Measurements from ENCODE around the gene BNIPL. TPM values are rescaled to one million over a fixed set of nuclear protein-coding genes. Genes with fewer than 3 reads are reported as not detected.

BNIPL gene
- total and polyA plus RNA-seq, 2 of the 8 experiments (the other 6 are each of a cell fraction or from before 2014, with no cell fraction given), result 2.4 to 3.3 TPM

DNA sequence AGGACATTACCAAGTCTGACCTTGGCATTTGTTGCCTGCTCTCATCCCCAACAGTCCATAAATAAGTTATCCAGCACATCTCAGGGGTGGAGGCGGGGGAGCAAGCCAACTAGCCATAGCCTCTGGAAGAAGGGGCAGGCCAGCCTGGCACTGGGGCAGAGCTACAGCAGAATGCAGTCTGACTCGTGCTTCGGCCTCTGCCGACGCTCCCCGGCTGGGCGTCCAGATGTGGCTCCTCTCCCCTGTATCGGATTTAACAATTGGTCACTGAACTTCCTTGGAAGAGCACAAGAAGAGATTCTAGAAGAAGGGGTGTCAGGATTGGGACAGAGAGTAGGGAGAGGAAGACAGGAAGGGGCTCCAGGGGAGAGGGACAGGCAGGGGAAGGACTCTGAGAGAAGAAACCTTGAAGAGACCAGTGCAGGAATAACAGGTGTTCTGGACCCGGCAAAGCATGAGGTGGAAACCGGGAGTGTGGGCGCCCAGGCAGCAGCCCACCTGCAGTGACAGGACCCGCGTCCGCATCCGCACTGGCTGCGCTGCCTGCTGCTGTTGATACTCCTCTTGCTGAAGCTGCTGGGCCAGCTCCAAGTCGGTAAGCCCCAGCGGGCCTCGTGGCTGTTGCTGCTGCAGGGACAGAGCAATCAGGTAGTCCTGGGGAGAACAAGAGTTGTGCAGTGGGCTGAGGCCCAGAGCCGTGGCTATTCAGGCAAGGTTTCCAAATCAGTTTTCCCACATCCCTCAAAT is 39.1 kb upstream of the BNIPL start:
- H2BK120ac ChIP-seq (replicated peaks; ENCODE audit: low read depth, low read length), result no peak overlapping the region
- H2AFZ ChIP-seq (ENCODE audit: low read length), result no peak overlapping the region
- H3K18ac ChIP-seq (ENCODE audit: extremely low read depth, low read length), result no peak overlapping the region
- no peak overlapping the region for H3K23ac ChIP-seq (ENCODE audit: insufficient read length)
- no peak overlapping the region for H4K8ac ChIP-seq (ENCODE audit: extremely low read depth, insufficient read depth, low read length)
- H2BK5ac ChIP-seq (ENCODE audit: low read depth, low read length), result no peak overlapping the region
- FAIRE-seq, result no peak
- no peaks in the 10 kb centered on the region for H3K23me2 ChIP-seq (ENCODE audit: low read depth, low read length)
- H3K79me2 ChIP-seq (ENCODE audit: control insufficient read depth in 1 of 2, insufficient read depth in 2 of 2, low read length in 2 of 2), result no peaks in the 10 kb centered on the region
- WGBS, 2 experiments (ENCODE audit: extremely low coverage in 1 of 2, insufficient coverage in 1 of 2, insufficient read length in 1 of 2, insufficient replicate concordance in 2 of 2, low coverage in 1 of 2, low lambda C conversion rate in 2 of 2, missing lambda C conversion rate in 1 of 2), result 94% methylated on average over 20 of the region's 20 CpGs; no CpG with 5 or more reads in 1 of the 2 experiments
- no peak overlapping the region for H3K27ac ChIP-seq (ENCODE audit: low read depth, low read length)
- H3K9me3 ChIP-seq (ENCODE audit: insufficient read depth in 2 of 2, low read depth in 1 of 2, low read length in 1 of 2), result no peaks in the 10 kb centered on the region
- peaks cover 0 to 4% (median 0%) of the 10 kb centered on the region in 4 experiments; a peak in 1 of 7 replicates for H3K4me1 ChIP-seq (replicated peaks in 1 of 4; ENCODE audit: control insufficient read depth in 3 of 4, insufficient read depth in 4 of 4, low read length in 3 of 4)
- H2BK12ac ChIP-seq (ENCODE audit: low read depth, low read length), result no peak overlapping the region
- H3K14ac ChIP-seq (ENCODE audit: insufficient read length), result no peak overlapping the region
- H3K36me3 ChIP-seq (ENCODE audit: control insufficient read depth in 2 of 4, insufficient read depth in 4 of 4, low read length in 3 of 4), result peaks cover 0 to 7% (median 5%) of the 10 kb centered on the region in 4 experiments; a peak in 6 of 8 replicates
- no peak overlapping the region for H4K5ac ChIP-seq (ENCODE audit: insufficient read length, low read depth, low read length)
- H3K4me3 ChIP-seq (ENCODE audit: extremely low read depth in 1 of 4, insufficient read depth in 2 of 4, low read depth in 3 of 4, low read length in 4 of 4), result no peak overlapping the region
- H2BK20ac ChIP-seq (ENCODE audit: low read length), result no peak overlapping the region
- no peak overlapping the region for H4K91ac ChIP-seq (replicated peaks; ENCODE audit: insufficient read length, low read length)
- H3K4ac ChIP-seq (replicated peaks; ENCODE audit: insufficient read length, low read depth, low read length), result no peak overlapping the region
- H3K79me1 ChIP-seq (ENCODE audit: low read depth, low read length), result no peaks in the 10 kb centered on the region
- H3K9ac ChIP-seq (replicated peaks in 1 of 4; ENCODE audit: extremely low read depth in 1 of 4, low read depth in 3 of 4, low read length in 3 of 4), result peak overlapping the region in 1 of 4 experiments; percentile 18; a peak in 1 of 7 replicates
- no peak overlapping the region for H3K56ac ChIP-seq (replicated peaks; ENCODE audit: insufficient read length, low read depth, low read length)
- no peak overlapping the region for H2BK15ac ChIP-seq (ENCODE audit: low read length)
- DNase-seq (ENCODE audit: low read depth in 1 of 2, low spot score in 2 of 2), result no peak
- ChIA-PET CTCF (ENCODE audit: partially characterized antibody) (interaction anchor here (1.3 to 7.0 kb wide), 7 partner anchors 8 to 140 kb away, joined by 3 to 183 read pairs (median 19); partner anchors contain the start of genes ANXA9, CERS2 and MINDY1), POLR2A (ENCODE audit: partially characterized antibody) (interaction anchor here (0.6 to 6.3 kb wide), 6 partner anchors 9 to 449 kb away, joined by 3 to 44 read pairs (median 4); partner anchors contain the start of genes ANXA9, CERS2 and MINDY1)
- no peaks in the 10 kb centered on the region for H4K20me1 ChIP-seq (replicated peaks in 1 of 2; ENCODE audit: control insufficient read depth in 1 of 2, insufficient read depth in 2 of 2, low read length in 2 of 2)
- H3K27me3 ChIP-seq (replicated peaks in 1 of 4; ENCODE audit: control insufficient read depth in 3 of 4, extremely low read depth in 1 of 4, insufficient read depth in 3 of 4, low read length in 3 of 4), result no peaks in the 10 kb centered on the region
- H2AK5ac ChIP-seq (ENCODE audit: low read depth, low read length), result no peak overlapping the region; the same call in 1 of the 2 replicates
- H3K4me2 ChIP-seq (ENCODE audit: insufficient read depth in 1 of 2, low read depth in 2 of 2, low read length in 2 of 2), result no peak overlapping the region

Data from H1 (cell line).